ENCODE results near the gene RGS9BP. TPM values are rescaled to one million over a fixed set of nuclear protein-coding genes. Genes with fewer than 3 reads are reported as not detected.

Gene RGS9BP
- total and polyA plus RNA-seq, 5 experiments from 2014 or later = 0.16 to 0.36 (median 0.20) TPM

GRCh38 chr19:32673573-32673972 is 2.1 kb upstream of the RGS9BP start:
- DNase-seq (no peak), ATAC-seq (no peak)
- Mint-ChIP-seq H3K4me1 (peaks cover 22 to 60% (median 49%) of the 10 kb centered on the region in 4 donors), H3K36me3 (peaks cover 0 to 7% (median 0%) of the 10 kb centered on the region in 3 donors), H3K27me3 (peaks cover 6 to 12% (median 9%) of the 10 kb centered on the region in 5 donors), H3K27ac (peak overlapping the region in 2 of 10 donors; percentile 24 to 83), H3K4me3 (peak overlapping the region; percentile 90 to 97 (median 95)), H3K9me3 (no peaks in the 10 kb centered on the region)
- POLR2A ChIA-PET = interaction anchor here (0.6 to 1.2 kb wide), 3 partner anchors 9 to 18 kb away, joined by 3 to 7 read pairs (median 4); partner anchors contain the start of gene NUDT19

DNA sequence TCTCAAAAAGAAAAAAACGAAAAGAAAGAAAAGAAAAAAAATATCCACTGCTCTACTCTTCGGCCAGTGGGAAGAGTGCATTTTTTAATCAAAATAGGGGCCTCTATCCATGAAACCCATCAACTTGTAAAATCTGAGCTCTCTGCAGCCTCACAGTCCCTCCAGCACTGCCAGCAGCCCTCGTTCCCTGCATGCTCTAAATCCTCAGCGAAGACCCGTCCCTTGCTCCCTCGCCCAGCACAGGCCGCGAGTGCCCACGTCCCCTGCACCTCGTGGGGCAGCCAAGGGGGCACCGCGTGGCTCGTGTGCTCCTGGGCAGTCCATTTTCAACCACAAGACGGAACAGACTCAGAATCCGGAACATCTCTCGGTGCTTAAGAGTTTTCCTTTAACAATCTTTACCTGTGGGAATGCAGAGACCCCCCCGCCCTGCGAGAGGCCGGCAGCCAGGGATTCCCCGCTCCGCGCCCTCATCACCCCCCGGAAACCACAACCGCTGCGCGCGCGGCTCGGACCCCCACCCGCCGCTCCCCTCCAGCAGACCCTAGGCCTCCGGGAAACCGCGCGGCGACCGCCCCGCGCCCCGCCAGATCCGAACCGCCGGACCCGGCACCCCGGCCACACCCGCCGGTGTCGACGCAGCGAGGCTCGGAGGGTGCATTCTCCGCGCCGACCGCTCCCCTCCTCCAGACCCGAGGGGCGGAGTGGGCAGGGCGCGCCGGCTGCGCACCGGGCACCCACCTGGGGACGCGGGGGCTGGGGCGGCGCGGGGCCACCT is 1.3 kb upstream of the RGS9BP start:
- Mint-ChIP-seq H3K4me1 (peaks cover 18 to 53% (median 47%) of the 10 kb centered on the region in 4 donors), H3K9me3 (no peaks in the 10 kb centered on the region), H3K27me3 (peaks cover 6 to 12% (median 9%) of the 10 kb centered on the region in 5 donors), H3K27ac (peak overlapping the region; percentile 24 to 94 (median 86)), H3K36me3 (peaks cover 0 to 4% (median 0%) of the 10 kb centered on the region in 3 donors), H3K4me3 (peak overlapping the region; percentile 90 to 97 (median 95))
- ATAC-seq (no peak), DNase-seq (peak in 1 of 10 donors; percentile 37)
- POLR2A ChIA-PET = interaction anchor here (0.6 to 3.1 kb wide), 10 partner anchors 9 to 700 kb away, joined by 3 to 41 read pairs (median 4); partner anchors contain the start of genes NUDT19 and PDCD5

- Mint-ChIP-seq H3K4me1 (peaks cover 14 to 46% (median 39%) of the 10 kb centered on the region in 4 donors), H3K4me3 (peak within 1 kb of the TSS; percentile 90 to 97 (median 96)), H3K36me3 (no peaks in the 10 kb centered on the region), H3K27me3 (peaks cover 6 to 13% (median 9%) of the 10 kb centered on the region in 5 donors), H3K9me3 (no peaks in the 10 kb centered on the region), H3K27ac (peak within 1 kb of the TSS; percentile 53 to 94 (median 86))
- POLR2A ChIA-PET = interaction anchor here (0.9 to 3.1 kb wide), 11 partner anchors 10 to 699 kb away, joined by 3 to 41 read pairs (median 4); partner anchors contain the start of genes DPY19L3, NUDT19, PDCD5 and ZNF507
- ATAC-seq (peak; percentile 92 to 93), DNase-seq (peak; percentile 95 to 99 (median 98))
Measured at GRCh38 chr19:32674931-32675719, 523 bp upstream of the RGS9BP start, which contains the start of gene ANKRD27. Gene ANKRD27, minus strand, starts transcription at chr19:32675180. Its CDS starts 16,165 bp downstream, at chr19:32659015.

DNA sequence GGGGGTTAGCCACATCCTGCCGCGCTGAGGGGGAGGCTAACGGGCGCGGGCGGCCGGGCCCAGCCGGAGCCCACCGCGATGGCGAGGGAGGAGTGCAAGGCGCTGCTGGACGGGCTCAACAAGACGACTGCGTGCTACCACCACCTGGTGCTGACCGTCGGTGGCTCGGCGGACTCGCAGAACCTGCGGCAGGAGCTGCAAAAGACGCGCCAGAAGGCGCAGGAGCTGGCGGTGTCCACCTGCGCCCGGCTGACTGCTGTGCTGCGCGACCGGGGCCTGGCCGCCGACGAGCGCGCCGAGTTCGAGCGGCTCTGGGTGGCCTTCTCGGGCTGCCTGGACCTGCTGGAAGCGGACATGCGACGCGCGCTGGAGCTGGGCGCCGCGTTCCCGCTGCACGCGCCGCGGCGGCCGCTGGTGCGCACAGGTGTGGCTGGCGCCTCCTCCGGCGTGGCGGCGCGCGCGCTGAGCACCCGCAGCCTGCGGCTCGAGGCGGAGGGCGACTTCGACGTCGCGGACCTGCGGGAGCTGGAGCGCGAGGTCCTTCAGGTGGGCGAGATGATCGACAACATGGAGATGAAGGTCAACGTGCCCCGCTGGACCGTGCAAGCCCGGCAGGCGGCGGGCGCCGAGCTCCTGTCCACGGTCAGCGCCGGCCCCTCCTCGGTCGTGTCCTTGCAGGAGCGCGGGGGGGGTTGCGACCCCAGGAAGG is 692 bp downstream of the RGS9BP start:
- DNase-seq (peak in 6 of 10 donors; percentile 26 to 40 (median 32)), ATAC-seq (no peak)
- H3K4me1 Mint-ChIP-seq = peaks cover 14 to 40% (median 34%) of the 10 kb centered on the region in 4 donors
- H3K4me3 Mint-ChIP-seq = peak overlapping the region in 7 of 10 donors; percentile 7 to 93 (median 93)
- no peaks in the 10 kb centered on the region for H3K9me3 Mint-ChIP-seq
- H3K27ac Mint-ChIP-seq = no peak overlapping the region
- no peaks in the 10 kb centered on the region for H3K36me3 Mint-ChIP-seq
- H3K27me3 Mint-ChIP-seq = peaks cover 6 to 14% (median 9%) of the 10 kb centered on the region in 5 donors
- POLR2A ChIA-PET = interaction anchor here (0.6 to 3.1 kb wide), 8 partner anchors 15 to 271 kb away, joined by 3 to 41 read pairs (median 5); partner anchors contain the start of genes DPY19L3 and NUDT19

GRCh38 chr19:32676895-32677359 is 1.3 kb downstream of the RGS9BP start:
- H3K36me3 Mint-ChIP-seq = no peaks in the 10 kb centered on the region
- POLR2A ChIA-PET = interaction anchor here (0.6 to 3.1 kb wide), 7 partner anchors 14 to 94 kb away, joined by 3 to 41 read pairs (median 3); partner anchors contain the start of gene NUDT19
- ATAC-seq (no peak), DNase-seq (no peak)
- peaks cover 14 to 34% (median 32%) of the 10 kb centered on the region in 4 donors for H3K4me1 Mint-ChIP-seq
- no peaks in the 10 kb centered on the region for H3K9me3 Mint-ChIP-seq
- peak overlapping the region; percentile 51 to 93 (median 72) for H3K4me3 Mint-ChIP-seq
- H3K27ac Mint-ChIP-seq = no peak overlapping the region
- peaks cover 6 to 14% (median 9%) of the 10 kb centered on the region in 5 donors for H3K27me3 Mint-ChIP-seq

GRCh38 chr19:32677657-32678056 is 2.0 kb downstream of the RGS9BP start:
- H3K9me3 Mint-ChIP-seq = no peaks in the 10 kb centered on the region
- peak overlapping the region in 8 of 10 donors; percentile 32 to 93 (median 72) for H3K4me3 Mint-ChIP-seq
- DNase-seq (no peak), ATAC-seq (no peak)
- POLR2A ChIA-PET = interaction anchor here (0.9 to 3.1 kb wide), 3 partner anchors 14 to 95 kb away, joined by 3 to 41 read pairs (median 25); partner anchors contain the start of gene NUDT19
- H3K27me3 Mint-ChIP-seq = peaks cover 9 to 16% (median 12%) of the 10 kb centered on the region in 5 donors
- no peak overlapping the region for H3K27ac Mint-ChIP-seq
- peaks cover 14 to 27% (median 25%) of the 10 kb centered on the region in 4 donors for H3K4me1 Mint-ChIP-seq
- no peaks in the 10 kb centered on the region for H3K36me3 Mint-ChIP-seq

- DNase-seq (no peak), ATAC-seq (no peak)
- POLR2A ChIA-PET = interaction anchor here (0.6 to 0.7 kb wide), 3 partner anchors 19 to 355 kb away, joined by 3 to 4 read pairs (median 3); no protein-coding TSS in a partner anchor
- Mint-ChIP-seq H3K9me3 (no peaks in the 10 kb centered on the region), H3K27me3 (peaks cover 7 to 16% (median 12%) of the 10 kb centered on the region in 5 donors), H3K36me3 (peaks cover 0 to 3% (median 0%) of the 10 kb centered on the region in 3 donors), H3K4me3 (no peak overlapping the region), H3K27ac (no peak overlapping the region), H3K4me1 (peaks cover 5 to 8% (median 8%) of the 10 kb centered on the region in 4 donors)
Measured at GRCh38 chr19:32680986-32681385, 5.3 kb downstream of the RGS9BP start.

DNA sequence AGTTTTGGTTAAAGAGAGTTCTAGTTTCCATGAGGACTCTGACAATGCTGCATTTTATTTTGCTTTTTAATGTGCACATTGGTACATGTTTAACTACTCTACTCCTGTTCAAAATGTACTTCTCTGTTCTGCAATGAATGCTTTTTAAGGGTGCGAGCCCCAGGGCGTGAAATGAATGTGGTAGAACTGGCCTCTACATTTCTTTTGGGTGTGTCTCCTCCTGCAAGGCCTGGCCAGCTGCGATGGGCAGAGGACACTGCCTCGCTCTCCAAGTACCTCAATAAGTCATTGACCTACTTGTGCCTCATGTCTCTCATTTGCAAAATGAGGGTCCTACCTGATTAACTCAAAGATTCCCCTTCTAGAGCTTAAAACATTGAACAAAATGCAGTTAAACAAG is 6.7 kb downstream of the RGS9BP start:
- Mint-ChIP-seq H3K27me3 (peaks cover 4 to 11% (median 7%) of the 10 kb centered on the region in 5 donors), H3K4me3 (no peak overlapping the region), H3K36me3 (peaks cover 0 to 3% (median 0%) of the 10 kb centered on the region in 3 donors), H3K27ac (no peak overlapping the region), H3K9me3 (no peaks in the 10 kb centered on the region), H3K4me1 (peaks cover 2 to 5% (median 3%) of the 10 kb centered on the region in 4 donors)
- no peak for ATAC-seq
- POLR2A ChIA-PET = interaction anchor here (0.6 kb wide), 1 partner anchor 439 kb away, joined by 4 read pairs; no protein-coding TSS in a partner anchor
- no peak for DNase-seq

GRCh38 chr19:32686847-32687475 is 11.3 kb downstream of the RGS9BP start:
- peaks cover 0 to 3% (median 0%) of the 10 kb centered on the region in 3 donors for H3K36me3 Mint-ChIP-seq

DNA sequence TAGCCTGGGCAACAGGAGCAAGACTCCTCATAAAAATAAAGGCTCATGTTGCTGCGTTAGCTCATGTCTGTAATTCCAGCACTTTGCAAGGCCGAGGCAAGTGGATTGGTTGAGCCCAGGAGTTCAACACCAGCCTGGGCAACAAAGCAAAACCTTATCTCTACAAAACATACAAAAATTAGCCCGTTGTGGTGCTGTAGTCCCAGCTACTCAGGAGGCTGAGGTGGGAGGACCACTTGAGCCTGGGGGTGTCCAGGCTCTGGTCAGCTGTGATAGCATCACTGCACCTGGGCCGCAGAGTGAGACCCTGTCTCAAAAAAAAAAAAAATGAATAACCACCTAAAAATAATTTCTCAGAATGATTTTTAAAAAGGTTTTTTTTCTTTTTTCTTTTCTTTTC is 12.0 kb downstream of the RGS9BP start:
- POLR2A ChIA-PET = no interaction called here
- Mint-ChIP-seq H3K27me3 (no peaks in the 10 kb centered on the region), H3K9me3 (no peaks in the 10 kb centered on the region), H3K36me3 (peaks cover 0 to 3% (median 0%) of the 10 kb centered on the region in 3 donors), H3K4me1 (peaks cover 4 to 24% (median 15%) of the 10 kb centered on the region in 4 donors), H3K27ac (no peak overlapping the region), H3K4me3 (no peak overlapping the region)
- DNase-seq (no peak), ATAC-seq (no peak)

More at GRCh38 chr19:32686847-32687475, 11.3 kb downstream of the RGS9BP start:
- POLR2A ChIA-PET = interaction anchor here (0.6 kb wide), 1 partner anchor 269 kb away, joined by 3 read pairs; no protein-coding TSS in a partner anchor
- no peak for DNase-seq
- Mint-ChIP-seq H3K4me3 (no peak overlapping the region), H3K9me3 (no peaks in the 10 kb centered on the region), H3K27me3 (peaks cover 0 to 3% (median 2%) of the 10 kb centered on the region in 5 donors), H3K4me1 (peaks cover 3 to 23% (median 14%) of the 10 kb centered on the region in 4 donors), H3K27ac (no peak overlapping the region)
- ATAC-seq = no peak

GRCh38 chr19:32688311-32688710 is 12.7 kb downstream of the RGS9BP start:
- Mint-ChIP-seq H3K9me3 (peaks cover 0 to 2% (median 0%) of the 10 kb centered on the region in 9 donors), H3K4me3 (no peak overlapping the region), H3K27ac (no peak overlapping the region), H3K27me3 (no peaks in the 10 kb centered on the region), H3K36me3 (peaks cover 0 to 3% (median 3%) of the 10 kb centered on the region in 3 donors), H3K4me1 (peaks cover 10 to 30% (median 21%) of the 10 kb centered on the region in 4 donors)
- DNase-seq (no peak), ATAC-seq (no peak)
- POLR2A ChIA-PET = no interaction called here

Measured in naive thymus-derived CD8-positive, alpha-beta T cell (primary cell).